IMR-90 (cell line): ENCODE measurements around the gene ERP44. TPM values are rescaled to one million over a fixed set of nuclear protein-coding genes. Genes with fewer than 3 reads are reported as not detected.

Experiments used
- ATAC-seq: fragments of 200-7000 bp; cut with Tn5 transposase; 2 replicates; pipeline ENCODE4 v1.9.1; 2020; ENCODE audit warnings: low read depth, mild to moderate bottlenecking, moderate library complexity
- BruUV-seq: library from RNA; stranded (reverse); fragments of 400-500 nt; replicated peaks from 2 replicates; lab custom pipeline; 2021; lab: Mats Ljungman, UMichigan
- CTCF ChIA-PET: fragments of 300-600 bp; formaldehyde crosslinking; extraction: SDS; loops from one replicate; lab custom pipeline; 2021; ENCODE audit warnings: antibody characterized with exemption; lab: Yijun Ruan, JAX
- POLR2A ChIA-PET: fragments of 300-600 bp; sonication (Branson Sonifier 250); formaldehyde crosslinking; loops from one replicate; lab custom pipeline; 2022; ENCODE audit warnings: antibody characterized with exemption; ENCODE audit not compliant: unreplicated experiment; lab: Charles Lee
- DNase-seq: peaks from one replicate; pipeline ENCODE4 v3.0.0; 2013
- H2AFZ ChIP-seq: replicated peaks from 2 replicates; pipeline ENCODE3; 2013; ENCODE audit warnings: low read length, mild to moderate bottlenecking; ENCODE audit not compliant: poor library complexity
- H2AK5ac ChIP-seq: 2 replicates; pipeline ENCODE4 v1.6.1; 2013; ENCODE audit warnings: low read depth, low read length, inconsistent platforms
- H2AK9ac ChIP-seq: replicated peaks from 2 replicates; pipeline ENCODE3; 2013; ENCODE audit warnings: mild to moderate bottlenecking, low read depth, low read length, moderate library complexity; ENCODE audit not compliant: poor library complexity
- H2BK120ac ChIP-seq: 2 replicates; pipeline ENCODE4 v1.6.1; 2013; ENCODE audit warnings: low read depth, low read length, inconsistent platforms
- H2BK15ac ChIP-seq: 3 replicates; pipeline ENCODE4 v1.6.1; 2013; ENCODE audit warnings: low read depth, low read length, inconsistent platforms
- H2BK20ac ChIP-seq: 2 replicates; pipeline ENCODE4 v1.6.1; 2013; ENCODE audit warnings: low read depth, mild to moderate bottlenecking, inconsistent platforms, low read length, moderate library complexity
- H2BK5ac ChIP-seq: 2 replicates; pipeline ENCODE4 v1.6.1; 2013; ENCODE audit warnings: mild to moderate bottlenecking, low read depth, low read length, inconsistent platforms; ENCODE audit not compliant: poor library complexity, severe bottlenecking
- H3K14ac ChIP-seq: replicated peaks from 2 replicates; pipeline ENCODE4 v1.6.1; 2013; ENCODE audit warnings: low read depth, low read length, inconsistent platforms
- H3K18ac ChIP-seq: 2 replicates; pipeline ENCODE4 v1.6.1; 2013; ENCODE audit warnings: low read depth, low read length, control low read depth
- H3K23ac ChIP-seq: 2 replicates; pipeline ENCODE4 v1.6.1; 2013; ENCODE audit warnings: low read depth, low read length, inconsistent platforms
- H3K27ac ChIP-seq: 2 replicates; pipeline ENCODE4 v1.5.1; 2013; ENCODE audit warnings: mild to moderate bottlenecking, control low read depth, low read length; ENCODE audit not compliant: insufficient read depth
- H3K27me3 ChIP-seq: 2 replicates; pipeline ENCODE4 v1.6.1; 2013; ENCODE audit warnings: low read length; ENCODE audit not compliant: control insufficient read depth, insufficient read depth
- H3K36me3 ChIP-seq: 2 replicates; pipeline ENCODE4 v1.6.1; 2013; ENCODE audit warnings: low read length, mixed read lengths; ENCODE audit not compliant: control insufficient read depth, insufficient read depth
- H3K4ac ChIP-seq: 2 replicates; pipeline ENCODE4 v1.6.1; 2013; ENCODE audit warnings: low read depth, low read length, inconsistent platforms
- H3K4me1 ChIP-seq: 2 replicates; pipeline ENCODE4 v1.6.1; 2013; ENCODE audit warnings: low read length, mixed read lengths; ENCODE audit not compliant: control insufficient read depth, insufficient read depth
- H3K4me2 ChIP-seq: 2 replicates; pipeline ENCODE4 v1.6.1; 2013; ENCODE audit warnings: low read depth, mild to moderate bottlenecking, control low read depth, low read length, moderate library complexity
- H3K4me3 ChIP-seq: 2 replicates; pipeline ENCODE4 v1.5.1; 2013; ENCODE audit warnings: low read depth, mild to moderate bottlenecking, control low read depth, low read length, moderate library complexity; ENCODE audit not compliant: insufficient read depth
- H3K56ac ChIP-seq: 2 replicates; pipeline ENCODE4 v1.6.1; 2013; ENCODE audit warnings: low read length, inconsistent platforms; ENCODE audit not compliant: insufficient read depth; ENCODE audit errors: extremely low read depth
- H3K79me1 ChIP-seq, 2 experiments: 2 replicates each; pipeline ENCODE4 v1.6.1; 2013; ENCODE audit warnings: low read length in 2 of 2, inconsistent platforms in 1 of 2, low read depth in 1 of 2
- H3K9ac ChIP-seq: 2 replicates; pipeline ENCODE4 v1.6.1; 2013; ENCODE audit warnings: low read depth, low read length, control low read depth
- H3K9me1 ChIP-seq: 2 replicates; pipeline ENCODE4 v1.6.1; 2013; ENCODE audit warnings: low read length, inconsistent platforms; ENCODE audit not compliant: insufficient read depth
- H3K9me3 ChIP-seq: 2 replicates; pipeline ENCODE4 v1.6.1; 2013; ENCODE audit warnings: low read length; ENCODE audit not compliant: control insufficient read depth, insufficient read depth
- H4K20me1 ChIP-seq: 2 replicates; pipeline ENCODE4 v1.6.1; 2013; ENCODE audit warnings: low read length, inconsistent platforms; ENCODE audit not compliant: insufficient read depth
- H4K5ac ChIP-seq: 2 replicates; pipeline ENCODE4 v1.6.1; 2013; ENCODE audit warnings: mild to moderate bottlenecking, low read depth, low read length, control low read depth
- H4K8ac ChIP-seq, 2 experiments: 2 replicates each; pipeline ENCODE4 v1.6.1; 2013; ENCODE audit warnings: low read depth in 2 of 2, low read length in 2 of 2, control low read depth in 1 of 2, inconsistent platforms in 1 of 2
- H4K91ac ChIP-seq: 2 replicates; pipeline ENCODE4 v1.6.1; 2013; ENCODE audit warnings: low read depth, low read length, inconsistent platforms; ENCODE audit not compliant: insufficient read depth
- BHLHE40 ChIP-seq: fragments of 150-350 bp; IDR thresholded peaks from 2 replicates; pipeline ENCODE4 v1.6.1; 2016; ENCODE audit warnings: mild to moderate bottlenecking, low read depth, low read length
- CEBPB ChIP-seq: IDR thresholded peaks from 2 replicates; pipeline ENCODE4 v1.6.1; 2012; ENCODE audit warnings: low read depth, low read length, improper control_type of control experiment
- CHD1 ChIP-seq: IDR thresholded peaks from 2 replicates; pipeline ENCODE4 v1.6.1; 2012; ENCODE audit warnings: low read depth, low read length, improper control_type of control experiment
- CTCF ChIP-seq: conservative IDR thresholded peaks from 2 replicates; pipeline ENCODE4 v1.5.1; 2012; ENCODE audit warnings: mild to moderate bottlenecking, low read depth, low read length, improper control_type of control experiment
- ELK1 ChIP-seq: fragments of 150-350 bp; IDR thresholded peaks from 2 replicates; pipeline ENCODE4 v1.6.1; 2016; ENCODE audit warnings: low read depth, mild to moderate bottlenecking, low read length, moderate library complexity, borderline replicate concordance
- FOS ChIP-seq: fragments of 150-350 bp; IDR thresholded peaks from 2 replicates; pipeline ENCODE4 v1.6.1; 2016; ENCODE audit warnings: low read depth, low read length
- MAFK ChIP-seq: IDR thresholded peaks from 2 replicates; pipeline ENCODE4 v1.6.1; 2012; ENCODE audit warnings: low read depth, low read length, improper control_type of control experiment
- MAZ ChIP-seq: IDR thresholded peaks from 2 replicates; pipeline ENCODE4 v1.6.1; 2012; ENCODE audit warnings: low read depth, mild to moderate bottlenecking, low read length, improper control_type of control experiment, moderate library complexity, borderline replicate concordance
- MXI1 ChIP-seq: IDR thresholded peaks from 2 replicates; pipeline ENCODE4 v1.6.1; 2012; ENCODE audit warnings: low read depth, mild to moderate bottlenecking, low read length, moderate library complexity, borderline replicate concordance
- NFE2L2 ChIP-seq: fragments of 150-350 bp; IDR thresholded peaks from 2 replicates; pipeline ENCODE4 v1.6.1; 2016; ENCODE audit warnings: low read depth, mild to moderate bottlenecking, low read length
- POLR2A ChIP-seq: IDR thresholded peaks from 2 replicates; pipeline ENCODE4 v1.6.1; 2012; ENCODE audit warnings: mild to moderate bottlenecking, low read depth, low read length
- RAD21 ChIP-seq: IDR thresholded peaks from 2 replicates; pipeline ENCODE4 v1.6.1; 2012; ENCODE audit warnings: low read length, improper control_type of control experiment
- RCOR1 ChIP-seq: IDR thresholded peaks from 2 replicates; pipeline ENCODE4 v1.6.1; 2012; ENCODE audit warnings: mild to moderate bottlenecking, low read length, improper control_type of control experiment; ENCODE audit not compliant: insufficient replicate concordance
- RFX5 ChIP-seq: IDR thresholded peaks from 2 replicates; pipeline ENCODE4 v1.8.0; 2012; ENCODE audit warnings: low read depth, mild to moderate bottlenecking, low read length, moderate library complexity
- SMC3 ChIP-seq: fragments of 150-350 bp; IDR thresholded peaks from 2 replicates; pipeline ENCODE4 v1.6.1; 2016; ENCODE audit warnings: low read depth, mild to moderate bottlenecking, antibody characterized with exemption, low read length, moderate library complexity
- USF2 ChIP-seq: fragments of 150-350 bp; IDR thresholded peaks from 2 replicates; pipeline ENCODE4 v1.6.1; 2017; ENCODE audit warnings: mild to moderate bottlenecking, antibody characterized with exemption, low read length, low read depth
- dilution Hi-C: fragments of 300-500 bp; cut with HindIII; formaldehyde crosslinking; loops from one replicate; pipeline ENCODE4 v1.14.3; 2018; ENCODE audit warnings: low sequenced_read_pairs; ENCODE audit not compliant: unreplicated experiment
- in situ Hi-C: fragments of 300-500 bp; cut with MboI; formaldehyde crosslinking; loops from 3 replicates; pipeline ENCODE4 v1.14.3; 2019; ENCODE audit warnings: low sequenced_read_pairs, inconsistent platforms, mixed read lengths
- intact Hi-C: fragments of 100-400 bp; cut with micrococcal nuclease; formaldehyde crosslinking; loops from 2 replicates; pipeline ENCODE4 v1.10.0; 2022
- polyA plus RNA-seq, 3 experiments: library from polyadenylated mRNA; depleted of rRNA; stranded (reverse); fragments of >200 nt; gene quantifications; 2 replicates each; pipeline ENCODE4 v1.2.3, GENCODE V29; 2012; ENCODE audit warnings: low replicate concordance in 1 of 3
- total RNA-seq: library from RNA; depleted of rRNA; stranded (reverse); fragments of >200 nt; gene quantifications from 2 replicates; pipeline ENCODE4 v1.2.3, GENCODE V29; 2012

Gene ERP44
- total and polyA plus RNA-seq, 2 of the 4 experiments (the other 2 are of a cell fraction): 9.1 to 13.5 TPM

GRCh38 chr9:100129772-100130171, 31.0 kb upstream of the ERP44 start:
- Histone ChIP-seq H2BK5ac (no peak overlapping the region), H3K36me3 (peaks cover 3% of the 10 kb centered on the region; the same call in 1 of the 2 replicates), H4K5ac (no peak overlapping the region), H2BK15ac (no peak overlapping the region), H3K4me2 (no peak overlapping the region; the same call in 1 of the 2 replicates), H3K27me3 (no peaks in the 10 kb centered on the region), H4K8ac (no peak overlapping the region; a peak in 1 of 4 replicates), H2AK9ac (no peak overlapping the region), H3K18ac (no peak overlapping the region), H4K20me1 (0 out of 2 replicates have a peak, but pooled peaks cover 4% of the 10 kb centered on the region), H2AK5ac (no peak overlapping the region), H3K56ac (no peak overlapping the region), H3K4me1 (peaks cover 3% of the 10 kb centered on the region; the same call in 1 of the 2 replicates), H3K9me3 (no peaks in the 10 kb centered on the region), H3K9me1 (peaks cover 2% of the 10 kb centered on the region; the same call in 1 of the 2 replicates), H3K23ac (no peak overlapping the region), H2BK120ac (no peak overlapping the region), H3K27ac (no peak overlapping the region), H2AFZ (no peak overlapping the region), H3K4me3 (no peak overlapping the region), H3K79me1 (peaks cover 8 to 14% of the 10 kb centered on the region in 2 experiments; a peak in 3 of 4 replicates), H3K4ac (no peak overlapping the region), H2BK20ac (no peak overlapping the region), H4K91ac (peak overlapping the region; percentile 39; the same call in 1 of the 2 replicates), H3K9ac (no peak overlapping the region), H3K14ac (no peak overlapping the region)
- intact Hi-C loops: loop anchor here (10.0 kb wide), 3 partner anchors 45 to 165 kb away; no protein-coding TSS in a partner anchor
- dilution Hi-C loops: no loop called here
- ATAC-seq: peak; percentile 86
- TF ChIP-seq RFX5: no peak
- TF ChIP-seq MAFK: no peak
- TF ChIP-seq CEBPB: no peak
- no peak for TF ChIP-seq USF2
- no peak for TF ChIP-seq MXI1
- no peak for TF ChIP-seq FOS
- TF ChIP-seq RCOR1: no peak
- no peak for TF ChIP-seq BHLHE40
- no peak for TF ChIP-seq RAD21
- no peak for TF ChIP-seq ELK1
- TF ChIP-seq POLR2A: no peak
- TF ChIP-seq MAZ: no peak
- TF ChIP-seq CTCF: no peak
- no peak for TF ChIP-seq NFE2L2
- no peak for TF ChIP-seq CHD1
- no peak for TF ChIP-seq SMC3
- in situ Hi-C loops: no loop called here
- no TSS peak for BruUV-seq
- DNase-seq: no peak
- ChIA-PET POLR2A (no interaction called here), CTCF (no interaction called here)
